Esophagus mucosa (tissue), 1 donor: ENCODE results near the gene ERC2. TPM values are rescaled to one million over a fixed set of nuclear protein-coding genes. Genes with fewer than 3 reads are reported as not detected.

Experiments
- ATAC-seq: fragments of 200-7000 bp; cut with Tn5 transposase; one replicate; pipeline ENCODE4 v1.9.1; 2020
- total RNA-seq: library from RNA; stranded (reverse); gene quantifications from one replicate; pipeline ENCODE4 v1.2.4, GENCODE V29; 2023
- donor health status: DM: yes; HTN: yes; CAD: no.

Gene ERC2
- total RNA-seq, 1 donor from 2014 or later = 0.48 TPM

GRCh38 chr3:55697177-55697865 is 770.9 kb downstream of the ERC2 start:
- no peak for ATAC-seq

- ATAC-seq = no peak
These were observed 775.2 kb downstream of the ERC2 start for GRCh38 chr3:55692957-55693558.

DNA sequence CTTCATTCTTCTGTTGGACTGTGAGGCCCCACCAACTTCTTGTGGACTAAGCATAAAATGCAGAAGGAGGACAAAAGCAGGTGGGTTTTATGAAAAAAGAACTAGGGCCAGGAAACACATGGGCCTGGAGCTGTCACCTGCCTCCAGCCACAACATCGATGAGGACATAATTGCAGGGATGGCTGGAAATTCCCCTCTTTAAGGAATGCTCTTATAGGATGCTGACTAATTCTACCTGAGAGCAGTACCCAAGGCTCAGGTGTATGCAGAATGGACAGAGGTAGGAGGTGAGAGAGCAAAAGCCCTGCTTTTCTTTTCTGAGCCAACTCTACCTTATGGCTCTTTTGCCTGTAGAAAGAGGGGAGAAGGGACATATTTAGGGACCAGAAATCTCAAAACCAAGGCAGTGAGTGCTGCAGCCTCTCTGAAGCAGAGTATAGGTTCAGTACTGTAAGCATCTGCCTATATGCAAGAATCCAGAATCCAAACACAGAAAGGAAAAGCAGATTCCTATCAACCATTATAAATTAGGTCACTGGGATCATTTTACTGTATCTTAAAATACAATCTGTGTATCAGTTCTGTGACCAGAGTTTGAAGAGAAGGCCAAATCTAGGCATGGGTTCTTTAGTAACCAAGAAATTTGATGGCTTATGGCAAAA is 775.8 kb downstream of the ERC2 start:
- no peak for ATAC-seq

DNA sequence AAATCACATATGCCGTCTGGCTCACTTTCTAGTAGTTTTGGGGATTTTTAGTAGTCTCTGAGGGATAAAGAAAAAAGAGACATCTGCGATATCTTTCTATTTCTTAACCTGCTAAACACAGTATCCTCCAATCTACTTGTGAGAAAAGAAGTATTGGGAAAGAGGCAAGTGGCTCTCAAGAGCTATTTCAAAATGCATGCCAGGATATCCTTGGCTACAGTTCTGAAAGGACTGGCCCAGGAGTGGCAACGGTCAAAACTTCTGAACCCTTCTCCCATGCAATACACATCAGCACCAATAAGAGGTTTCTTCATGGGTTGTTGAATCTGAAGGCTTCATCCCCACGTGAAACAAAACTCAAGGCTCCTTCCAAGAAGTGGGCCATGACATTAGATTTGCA is 777.1 kb downstream of the ERC2 start:
- ATAC-seq = no peak

DNA sequence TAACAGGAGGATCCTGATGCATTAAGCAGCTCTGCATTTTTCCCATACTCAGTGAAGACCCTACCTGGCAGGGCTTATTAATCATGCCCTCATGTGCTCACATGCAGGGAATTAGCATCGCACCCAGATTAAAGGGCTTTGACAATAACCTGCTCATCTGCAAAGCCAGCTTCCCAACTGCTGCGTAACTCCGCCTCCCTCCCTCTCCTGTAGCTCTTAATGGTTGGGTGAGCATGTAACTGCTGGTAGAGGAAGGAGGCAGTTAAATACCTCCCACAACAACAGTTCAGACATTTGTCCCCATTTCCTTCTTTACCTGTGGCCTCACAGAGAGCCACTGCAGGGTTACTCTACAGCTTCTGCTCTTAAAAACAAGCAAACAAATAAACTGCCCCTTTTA is 777.5 kb downstream of the ERC2 start:
- peak; percentile 36 for ATAC-seq

DNA sequence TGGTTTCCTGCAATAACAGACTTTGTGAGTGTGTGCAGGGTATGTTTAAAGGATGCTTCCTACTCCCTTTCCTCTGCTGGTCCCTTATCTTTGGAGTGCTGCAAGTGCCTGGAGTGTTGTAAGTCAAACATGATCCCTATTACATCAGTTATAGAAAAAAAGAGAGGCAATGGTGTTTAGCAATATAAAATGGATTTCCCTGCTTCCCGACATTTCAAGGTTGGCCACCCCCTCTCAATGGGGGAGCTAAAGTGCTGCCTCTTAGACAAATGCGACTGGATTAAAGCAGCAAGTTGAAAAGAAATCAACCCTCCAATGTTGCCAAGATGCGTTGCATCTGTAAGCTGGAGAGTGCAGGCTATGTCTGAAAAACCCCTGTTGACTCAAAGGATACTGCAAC is 778.1 kb downstream of the ERC2 start:
- ATAC-seq = no peak

DNA sequence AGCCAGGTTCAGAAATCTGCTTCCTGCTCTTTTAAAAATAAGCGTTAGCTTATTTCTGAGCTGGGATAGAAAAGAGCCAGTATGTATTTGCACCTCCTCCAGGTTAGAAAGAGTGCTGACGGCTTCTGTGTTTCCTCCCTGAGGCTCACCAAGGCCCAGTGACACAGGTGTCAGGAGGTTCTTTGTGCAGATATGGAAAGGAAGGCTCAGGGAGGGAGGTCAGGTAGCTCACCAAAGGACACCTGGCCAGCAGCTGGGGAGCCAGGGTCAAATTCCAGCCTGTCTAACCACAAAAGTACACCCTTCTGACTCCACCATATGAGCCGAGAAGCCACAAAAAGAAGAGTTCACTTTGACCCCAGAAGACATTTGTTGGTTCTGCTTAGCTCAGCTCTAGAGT is 780.1 kb downstream of the ERC2 start:
- ATAC-seq = no peak

DNA sequence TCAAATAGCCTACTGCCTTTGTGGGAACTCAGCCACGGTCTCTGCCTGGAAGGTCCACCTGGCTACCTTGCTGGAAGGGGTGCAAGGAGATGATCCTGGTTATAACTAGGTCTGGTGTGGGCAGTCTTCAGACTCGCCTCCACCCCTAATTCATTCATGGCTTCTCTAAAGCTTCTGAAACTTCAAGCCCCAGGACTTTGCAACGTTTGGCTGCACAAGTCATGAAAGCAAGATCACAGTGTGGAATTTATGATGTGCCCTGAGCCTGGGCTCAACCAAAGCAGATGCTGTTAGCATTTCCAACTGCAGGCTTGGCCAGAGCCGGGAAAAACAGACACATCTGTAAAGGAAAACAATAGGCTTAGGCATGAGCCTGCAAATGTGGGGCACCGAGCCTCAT is 780.7 kb downstream of the ERC2 start:
- ATAC-seq = no peak

DNA sequence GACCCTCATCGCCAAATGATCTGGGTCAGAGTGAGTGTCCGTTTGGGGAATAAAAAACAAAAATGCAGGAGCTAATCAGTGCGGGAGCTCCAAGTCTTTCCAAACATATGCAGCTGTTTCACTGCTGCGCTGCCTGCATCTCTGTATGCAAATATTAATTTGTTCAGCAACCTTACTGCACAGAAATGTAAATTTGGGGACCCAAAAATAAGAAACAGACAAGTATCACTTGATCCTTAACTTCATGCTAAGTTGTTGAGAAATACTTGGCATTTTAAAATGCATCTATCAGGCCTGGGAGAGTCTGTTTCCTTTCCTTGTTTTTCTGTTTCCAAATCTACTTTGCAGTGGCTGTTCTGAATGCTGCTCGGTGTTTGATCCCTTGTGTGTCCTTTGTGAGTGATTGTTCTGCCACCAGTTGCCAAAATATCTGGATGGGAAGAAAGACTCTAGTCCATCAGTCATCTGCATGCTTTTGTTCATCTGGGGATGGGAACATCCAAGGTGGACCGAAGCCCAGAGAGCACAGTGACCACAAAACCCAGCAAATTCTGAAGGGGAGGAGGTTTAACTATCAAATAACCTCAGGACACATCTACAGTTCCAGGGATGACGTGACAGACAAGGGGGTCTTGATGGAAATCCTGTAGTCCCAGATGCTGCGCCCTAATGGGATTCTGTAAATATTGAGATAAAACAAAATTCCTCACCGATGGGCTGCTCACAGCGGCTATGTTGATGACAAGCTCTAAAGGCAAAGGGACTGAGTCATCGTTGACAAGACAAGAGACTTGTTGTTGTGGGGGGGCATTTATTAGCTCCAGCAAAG is 781.6 kb downstream of the ERC2 start:
- ATAC-seq = no peak

- ATAC-seq = no peak
These were observed 784.5 kb downstream of the ERC2 start for GRCh38 chr3:55683666-55684270.

- no peak for ATAC-seq
These were observed 785.8 kb downstream of the ERC2 start for GRCh38 chr3:55682461-55682860.

DNA sequence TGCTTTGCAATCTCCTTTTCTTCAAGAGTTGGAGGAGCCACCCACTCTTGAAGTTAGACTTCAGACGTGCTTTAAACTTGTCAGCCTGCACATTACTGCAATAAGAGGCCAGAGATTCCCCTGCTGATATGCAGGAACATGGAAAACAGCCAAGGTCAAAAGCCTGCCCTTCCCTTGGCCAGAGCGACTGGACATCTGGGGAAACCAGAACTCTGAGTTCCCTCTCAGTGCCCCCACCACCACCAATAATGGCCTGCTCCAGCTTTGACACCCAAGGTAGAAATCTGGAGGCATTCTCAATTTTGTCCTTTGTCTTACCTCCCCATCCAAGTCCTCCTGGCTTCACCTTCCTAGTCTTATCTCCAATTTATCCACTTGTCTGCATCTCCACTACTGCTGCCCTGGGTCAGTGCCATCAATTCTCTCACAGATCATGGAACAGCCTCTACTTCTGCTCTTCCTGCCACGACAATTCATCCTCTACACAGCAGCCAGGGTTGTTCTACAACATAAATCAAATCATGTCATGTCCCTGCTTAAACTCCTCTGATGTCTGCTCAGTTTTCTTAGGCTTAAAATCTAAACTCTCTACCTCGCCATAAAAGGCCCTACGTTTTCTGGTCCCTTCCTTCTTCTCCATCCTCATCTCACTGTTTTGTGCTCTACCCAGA is 789.6 kb downstream of the ERC2 start:
- no peak for ATAC-seq

DNA sequence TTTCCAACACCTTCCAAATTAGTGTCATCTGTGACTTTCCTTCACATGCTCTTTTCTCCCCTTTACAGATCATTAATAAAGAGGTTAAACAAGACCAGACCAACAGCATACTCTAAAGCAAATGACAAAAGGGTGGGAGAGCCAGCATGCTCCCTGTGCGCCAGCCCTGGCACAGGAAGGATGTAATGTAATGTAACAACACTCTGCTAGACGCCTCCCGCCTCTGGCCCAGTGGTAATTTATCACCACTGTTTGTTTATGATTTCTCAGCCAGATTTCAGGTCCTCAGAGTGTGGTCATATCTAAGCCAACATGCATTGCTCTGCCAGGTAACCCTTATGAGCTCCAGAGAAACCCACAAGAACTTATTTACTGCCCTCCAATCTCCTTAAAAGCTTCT is 791.6 kb downstream of the ERC2 start:
- no peak for ATAC-seq

DNA sequence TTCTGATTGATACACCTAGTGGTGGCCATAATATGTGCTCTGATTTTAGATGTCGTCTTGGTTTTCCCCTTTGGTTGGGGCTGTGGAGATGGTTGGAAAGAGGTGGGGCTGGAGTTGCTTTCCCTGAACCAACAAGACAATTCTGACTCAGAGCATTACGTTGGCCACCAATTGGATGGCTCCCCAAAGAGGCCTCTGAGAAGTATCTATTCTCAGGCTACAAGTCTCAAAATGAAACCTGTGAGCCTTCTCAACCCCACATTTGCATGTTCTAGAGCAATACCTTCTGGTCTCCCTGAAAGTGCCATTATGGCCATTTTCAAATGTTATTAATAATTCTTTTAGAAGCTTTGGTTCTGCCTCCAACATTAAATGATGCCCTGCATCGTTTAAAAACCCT is 792.8 kb downstream of the ERC2 start:
- no peak for ATAC-seq

DNA sequence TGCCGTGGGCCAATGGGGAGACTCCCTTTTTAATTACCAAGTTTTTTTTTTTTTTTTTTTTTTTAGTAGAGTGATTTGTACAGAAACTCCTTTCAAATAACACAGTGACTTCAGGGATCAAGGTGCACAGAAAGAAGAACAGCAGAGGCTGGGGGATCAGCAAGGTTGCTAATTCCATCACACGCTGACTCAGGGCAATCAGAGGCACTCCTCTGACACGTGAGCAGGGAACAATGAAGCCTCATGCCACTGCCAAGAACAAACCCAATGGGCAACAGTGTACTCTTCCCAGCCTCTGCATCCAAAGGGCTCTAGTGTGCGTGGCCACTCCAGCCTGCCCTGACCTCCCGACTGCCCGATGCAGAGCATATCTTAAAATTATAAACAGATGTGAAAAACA is 794.5 kb downstream of the ERC2 start:
- peak; percentile 83 for ATAC-seq

DNA sequence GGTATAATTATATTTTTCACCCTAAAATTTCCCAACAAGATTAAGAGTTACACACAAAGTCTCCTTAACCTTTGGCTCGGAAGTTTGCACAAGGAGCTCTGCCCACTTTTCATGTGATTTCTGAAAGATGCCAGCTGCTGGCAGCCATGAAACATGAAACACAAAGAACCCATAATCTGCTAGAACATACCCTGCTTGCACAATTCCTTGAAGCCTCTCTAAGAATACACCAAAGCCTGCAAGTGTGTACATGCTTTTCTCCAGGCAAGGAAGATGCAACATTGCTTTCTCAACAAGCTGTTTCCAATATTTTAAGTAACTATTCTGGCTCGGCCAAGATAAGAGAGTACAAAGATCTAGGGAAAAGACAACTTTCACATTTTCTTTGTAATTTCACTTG is 799.1 kb downstream of the ERC2 start:
- ATAC-seq = peak; percentile 73

DNA sequence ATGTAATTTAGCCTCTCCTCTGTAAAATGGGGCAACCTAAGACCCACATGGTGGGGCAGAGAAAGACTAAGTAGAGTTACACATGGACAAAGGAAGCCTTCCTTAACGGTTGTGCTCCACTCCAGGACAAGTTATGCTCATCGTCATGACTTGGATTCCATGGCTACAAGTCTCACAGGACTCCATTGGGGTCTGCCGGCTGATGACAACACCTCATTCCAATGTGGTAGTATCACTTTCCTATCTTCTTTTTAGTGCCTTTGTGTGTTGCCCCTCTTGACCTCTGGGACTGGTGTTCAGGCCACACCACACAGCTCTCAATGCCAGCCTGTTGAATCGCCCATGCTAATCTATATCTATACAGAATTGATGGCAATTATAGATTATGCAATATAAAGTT is 799.9 kb downstream of the ERC2 start:
- no peak for ATAC-seq

GRCh38 chr3:55664387-55664786 is 803.9 kb downstream of the ERC2 start:
- ATAC-seq = no peak

DNA sequence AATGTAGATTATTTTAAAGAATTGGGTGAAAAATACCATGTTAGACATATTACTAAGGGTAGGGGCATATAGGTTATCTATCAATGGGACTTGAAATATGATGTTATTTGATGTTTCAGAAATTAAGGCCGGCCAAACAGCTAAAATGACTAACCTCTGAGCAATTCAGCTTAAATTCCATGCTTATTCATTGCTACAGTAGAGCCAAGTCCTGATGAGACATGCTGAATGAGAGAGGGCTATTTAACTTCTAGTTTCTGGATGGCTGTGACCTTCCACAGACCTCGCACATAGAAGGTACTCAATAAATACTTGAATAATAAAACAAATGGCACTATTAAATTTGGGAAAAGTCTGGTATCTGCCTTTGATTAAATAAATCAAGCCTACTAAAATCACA is 805.6 kb downstream of the ERC2 start:
- ATAC-seq = peak; percentile 59

DNA sequence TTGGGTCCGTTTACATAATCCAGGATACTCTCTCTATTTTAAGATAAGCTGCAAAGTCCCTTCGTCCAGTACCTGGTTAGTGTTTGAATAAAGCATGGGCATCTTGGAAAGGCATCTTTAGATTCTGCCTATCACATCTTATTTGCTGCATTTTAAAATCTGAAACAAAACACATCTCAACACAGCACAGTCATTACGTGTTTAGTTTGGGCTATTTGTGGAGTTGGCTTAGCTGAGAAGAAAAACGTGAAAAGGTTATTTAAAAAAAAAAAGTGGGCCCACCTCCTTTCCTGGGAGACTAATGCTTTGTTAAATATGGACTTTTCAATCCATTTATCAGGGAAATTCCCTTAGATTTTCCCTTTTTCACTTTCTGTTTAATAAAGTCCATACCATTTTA is 806.7 kb downstream of the ERC2 start:
- no peak for ATAC-seq

- ATAC-seq = no peak
These were observed 807.1 kb downstream of the ERC2 start for GRCh38 chr3:55661141-55661540.

DNA sequence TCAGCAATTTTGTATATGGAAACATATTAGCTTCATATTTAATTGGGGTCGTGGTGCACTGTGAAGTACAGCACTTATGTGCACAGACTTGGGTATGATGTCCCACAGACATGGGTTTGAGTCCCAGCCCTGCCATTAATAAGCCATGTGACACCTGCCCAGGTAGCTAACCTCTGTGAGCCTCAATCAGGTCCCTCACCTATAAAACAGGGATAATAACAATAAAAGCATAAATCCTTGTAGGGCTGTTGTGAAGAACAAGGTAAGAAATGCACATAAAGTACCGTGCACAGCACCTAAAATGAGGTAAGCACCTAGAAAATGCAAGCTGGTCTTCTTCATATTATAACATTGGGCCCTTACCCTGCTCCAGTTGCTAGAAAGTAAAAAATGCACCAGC is 807.6 kb downstream of the ERC2 start:
- no peak for ATAC-seq
